ENCODE results near the gene MUC5AC.

The MUC5AC gene

DNA sequence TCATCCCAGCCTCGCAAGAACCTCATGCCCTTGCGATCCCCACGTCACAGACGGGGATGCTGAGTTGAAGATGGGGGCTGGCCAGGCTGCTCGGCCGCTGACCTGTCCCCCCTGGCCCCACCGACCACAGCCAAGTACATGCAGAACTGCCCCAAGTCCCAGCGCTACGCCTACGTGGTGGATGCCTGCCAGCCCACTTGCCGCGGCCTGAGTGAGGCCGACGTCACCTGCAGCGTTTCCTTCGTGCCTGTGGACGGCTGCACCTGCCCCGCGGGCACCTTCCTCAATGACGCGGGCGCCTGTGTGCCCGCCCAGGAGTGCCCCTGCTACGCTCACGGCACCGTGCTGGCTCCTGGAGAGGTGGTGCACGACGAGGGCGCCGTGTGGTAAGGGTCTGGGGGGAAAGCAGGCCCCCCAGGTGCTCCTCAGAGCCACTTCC is 75.1 kb downstream of the MUC5AC start:
- no peak for TF ChIP-seq POLR2A (IDR thresholded peaks at IDR 0.05; ENCODE audit: low read depth, low read length)
- DNase-seq (ENCODE audit: insufficient read length, low spot score) (no peak), FAIRE-seq (no peak)

DNA sequence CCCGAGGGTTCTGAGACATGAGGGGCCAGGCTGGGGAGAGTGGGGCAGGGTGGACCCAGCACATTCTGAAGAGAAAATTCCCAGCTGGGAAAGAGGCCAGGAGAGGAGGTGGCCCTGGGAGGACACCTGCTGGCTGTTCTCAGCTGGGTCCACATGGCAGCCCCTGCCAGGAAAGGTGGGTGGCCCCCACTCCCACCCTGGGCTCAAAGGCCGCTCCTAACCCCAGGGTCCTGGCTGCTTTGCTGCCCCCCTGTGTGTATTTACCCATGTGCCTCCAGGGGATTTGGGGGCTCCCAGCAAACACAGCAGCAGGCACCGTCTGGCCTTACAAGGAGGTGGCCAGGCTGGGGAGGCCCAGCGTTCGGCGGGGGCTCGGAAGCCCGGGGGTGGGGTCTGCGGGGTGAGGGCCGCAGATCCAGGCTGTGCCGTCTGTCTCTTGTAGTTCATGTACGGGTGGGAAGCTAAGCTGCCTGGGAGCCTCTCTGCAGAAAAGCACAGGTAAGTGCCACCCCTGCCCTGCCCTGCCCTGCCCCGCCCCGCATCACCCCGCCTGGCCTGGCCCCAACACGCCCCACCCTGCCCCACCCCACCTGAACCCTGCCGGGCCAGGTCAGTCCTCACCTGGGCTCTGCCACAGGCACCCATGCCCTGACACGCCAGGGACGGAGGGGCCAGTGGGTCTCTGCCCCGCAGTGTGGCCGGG is 75.7 kb downstream of the MUC5AC start:
- no peak for TF ChIP-seq POLR2A (IDR thresholded peaks at IDR 0.05; ENCODE audit: low read depth, low read length)
- no peak for FAIRE-seq
- no peak for DNase-seq (ENCODE audit: insufficient read length, low spot score)

DNA sequence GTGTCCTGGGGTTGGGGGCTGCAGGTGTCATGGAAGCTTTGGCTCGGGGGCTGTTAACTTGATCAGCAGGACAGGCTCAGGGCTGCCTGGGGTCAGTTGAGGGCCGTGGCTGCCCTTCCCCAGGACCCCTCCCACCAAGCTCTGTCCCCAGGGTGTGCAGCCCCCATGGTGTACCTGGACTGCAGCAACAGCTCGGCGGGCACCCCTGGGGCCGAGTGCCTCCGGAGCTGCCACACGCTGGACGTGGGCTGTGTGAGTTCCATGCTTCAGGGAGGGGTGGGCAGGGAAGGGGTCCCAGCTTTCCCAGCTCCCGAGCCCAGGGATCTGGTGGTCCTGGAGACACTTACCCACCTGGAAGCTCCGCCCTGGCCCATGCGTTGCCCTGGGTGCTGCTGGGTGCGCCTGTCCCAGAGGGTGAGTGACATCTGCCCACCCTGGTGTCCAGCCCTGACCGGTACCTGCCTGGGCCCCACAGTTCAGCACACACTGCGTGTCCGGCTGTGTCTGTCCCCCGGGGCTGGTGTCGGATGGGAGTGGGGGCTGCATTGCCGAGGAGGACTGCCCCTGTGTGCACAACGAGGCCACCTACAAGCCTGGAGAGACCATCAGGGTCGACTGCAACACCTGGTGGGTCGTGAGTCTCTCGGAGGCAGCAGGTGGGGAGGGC is 76.4 kb downstream of the MUC5AC start:
- DNase-seq (ENCODE audit: insufficient read length, low spot score) (no peak), FAIRE-seq (no peak)

DNA sequence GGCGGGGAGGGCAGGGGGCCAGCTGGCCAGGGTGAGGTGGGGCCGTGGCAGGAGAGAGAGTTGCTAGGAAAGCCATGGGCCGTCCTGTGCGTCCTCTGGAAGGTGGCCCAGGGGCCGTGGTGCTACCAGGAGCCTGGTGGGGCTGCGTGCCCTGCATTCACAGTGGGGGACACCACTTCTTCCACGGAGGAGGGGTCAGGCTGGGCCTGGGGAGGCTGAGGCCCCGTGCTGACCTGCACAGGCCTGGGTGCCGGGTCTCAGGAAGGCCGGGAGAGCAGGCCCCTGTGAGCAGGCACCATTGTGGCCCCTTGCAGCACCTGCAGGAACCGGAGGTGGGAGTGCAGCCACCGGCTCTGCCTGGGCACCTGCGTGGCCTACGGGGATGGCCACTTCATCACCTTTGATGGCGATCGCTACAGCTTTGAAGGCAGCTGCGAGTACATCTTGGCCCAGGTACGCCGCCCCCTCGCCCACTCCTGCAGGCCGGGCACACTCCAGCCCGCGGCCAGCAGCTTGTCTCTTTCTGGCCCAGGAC is 77.1 kb downstream of the MUC5AC start:
- no peak for FAIRE-seq
- TF ChIP-seq POLR2A (IDR thresholded peaks at IDR 0.05; ENCODE audit: low read depth, low read length), result no peak
- no peak for DNase-seq (ENCODE audit: insufficient read length, low spot score)

More for the DNA sequence above, 76.4 kb downstream of the MUC5AC start:
- no peak for TF ChIP-seq POLR2A (IDR thresholded peaks at IDR 0.05; ENCODE audit: low read depth, low read length)

DNA sequence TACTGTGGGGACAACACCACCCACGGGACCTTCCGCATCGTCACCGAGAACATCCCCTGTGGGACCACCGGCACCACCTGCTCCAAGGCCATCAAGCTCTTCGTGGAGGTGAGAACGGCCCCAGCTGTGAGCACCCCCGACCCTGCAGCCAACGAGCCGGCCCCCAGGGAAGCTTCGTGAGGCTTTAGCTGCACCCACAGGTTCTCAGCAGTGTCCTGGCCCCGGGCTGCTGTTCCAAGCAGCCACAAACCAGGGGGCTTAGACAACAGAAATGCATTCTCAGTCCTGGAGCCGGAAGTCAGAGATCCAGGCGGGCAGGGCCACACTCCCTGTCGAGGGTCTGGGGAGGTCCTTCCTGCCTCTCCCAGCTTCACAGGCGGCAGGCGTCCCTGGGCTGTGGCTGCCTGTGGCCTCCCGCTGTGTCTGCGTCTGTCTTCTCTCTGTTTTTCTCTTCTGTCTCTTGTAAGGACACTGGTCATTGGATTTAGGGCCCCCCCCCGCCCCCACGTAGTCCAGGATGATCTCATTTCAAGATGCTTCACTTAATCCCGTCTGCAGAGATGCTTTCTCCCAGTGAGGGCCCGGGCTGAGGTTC is 77.7 kb downstream of the MUC5AC start:
- no peak for DNase-seq (ENCODE audit: insufficient read length, low spot score)
- no peak for TF ChIP-seq POLR2A (IDR thresholded peaks at IDR 0.05; ENCODE audit: low read depth, low read length)
- FAIRE-seq, result no peak

DNA sequence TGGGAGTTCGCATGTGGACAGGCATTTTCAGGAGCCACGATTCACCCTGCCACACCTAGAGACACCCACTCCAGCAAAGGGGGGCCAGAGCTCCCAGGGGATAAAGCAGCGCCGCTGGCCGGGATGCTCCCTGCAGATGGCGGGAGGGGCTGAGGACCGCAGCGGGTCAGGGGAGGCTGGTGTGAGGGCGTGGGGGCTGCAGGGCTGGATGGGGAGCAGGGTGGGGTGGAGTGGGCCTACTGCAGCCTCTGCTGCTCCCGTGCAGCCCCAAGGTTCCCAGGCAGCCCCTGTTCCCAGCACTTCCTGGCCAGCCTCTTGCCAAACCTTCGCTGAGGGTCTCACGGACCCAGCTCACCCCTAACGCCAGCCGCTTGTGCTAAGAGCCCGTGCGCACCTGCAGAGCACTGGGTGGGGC is 78.2 kb downstream of the MUC5AC start:
- no peak for TF ChIP-seq POLR2A (IDR thresholded peaks at IDR 0.05; ENCODE audit: low read depth, low read length)
- DNase-seq (ENCODE audit: insufficient read length, low spot score) (no peak), FAIRE-seq (no peak)

DNA sequence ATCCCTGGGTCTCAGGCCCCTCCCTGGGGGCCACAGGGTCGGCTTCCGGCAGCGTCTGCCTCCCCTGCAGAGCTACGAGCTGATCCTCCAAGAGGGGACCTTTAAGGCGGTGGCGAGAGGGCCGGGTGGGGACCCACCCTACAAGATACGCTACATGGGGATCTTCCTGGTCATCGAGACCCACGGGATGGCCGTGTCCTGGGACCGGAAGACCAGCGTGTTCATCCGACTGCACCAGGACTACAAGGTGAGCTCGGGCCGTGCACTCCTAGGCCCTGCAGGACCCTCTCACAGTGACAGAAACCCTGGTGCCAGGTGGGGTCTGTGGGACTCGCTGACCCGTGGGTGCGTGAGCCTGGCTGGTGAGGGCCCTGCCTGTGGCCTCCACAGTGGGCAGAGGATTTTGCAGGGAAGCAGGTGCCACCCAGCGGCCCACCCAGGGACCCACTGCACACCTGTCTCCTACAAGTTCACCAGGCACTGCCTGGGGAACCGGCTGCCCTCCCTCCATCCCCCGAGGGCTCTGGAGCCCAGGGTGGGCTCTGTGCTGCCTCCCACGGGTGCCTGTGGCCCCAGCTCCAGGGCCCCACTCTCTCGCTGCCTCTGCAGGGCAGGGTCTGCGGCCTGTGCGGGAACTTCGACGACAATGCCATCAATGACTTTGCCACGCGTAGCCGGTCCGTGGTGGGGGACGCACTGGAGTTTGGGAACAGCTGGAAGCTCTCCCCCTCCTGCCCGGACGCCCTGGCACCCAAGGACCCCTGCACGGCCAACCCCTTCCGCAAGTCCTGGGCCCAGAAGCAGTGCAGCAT is 78.8 kb downstream of the MUC5AC start:
- no peak for DNase-seq (ENCODE audit: insufficient read length, low spot score)
- TF ChIP-seq POLR2A (IDR thresholded peaks at IDR 0.05; ENCODE audit: low read depth, low read length), result no peak
- no peak for FAIRE-seq

DNA sequence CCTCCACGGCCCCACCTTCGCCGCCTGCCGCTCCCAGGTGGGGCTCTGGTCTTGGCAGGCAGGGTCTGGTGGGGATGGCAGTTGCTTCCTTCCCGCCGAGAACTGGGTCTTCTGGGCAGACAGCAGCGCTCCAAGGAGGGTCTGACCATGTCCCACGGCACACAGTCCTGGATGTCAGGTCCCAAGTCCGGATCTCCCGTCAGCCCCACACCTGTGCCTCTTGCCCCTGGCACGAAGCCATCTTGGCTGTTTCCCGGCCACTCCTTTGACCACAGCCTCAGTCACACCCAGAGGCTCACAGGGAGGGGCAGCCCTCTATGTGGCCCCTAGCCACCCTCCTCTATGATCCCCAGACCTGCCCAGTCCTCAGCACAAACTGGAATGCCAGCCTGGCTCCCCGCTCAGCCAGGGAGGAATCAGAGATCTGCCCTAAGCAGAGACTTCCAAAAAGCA is 79.4 kb downstream of the MUC5AC start:
- no peak for TF ChIP-seq POLR2A (IDR thresholded peaks at IDR 0.05; ENCODE audit: low read depth, low read length)
- no peak for DNase-seq (ENCODE audit: insufficient read length, low spot score)
- FAIRE-seq, result no peak

DNA sequence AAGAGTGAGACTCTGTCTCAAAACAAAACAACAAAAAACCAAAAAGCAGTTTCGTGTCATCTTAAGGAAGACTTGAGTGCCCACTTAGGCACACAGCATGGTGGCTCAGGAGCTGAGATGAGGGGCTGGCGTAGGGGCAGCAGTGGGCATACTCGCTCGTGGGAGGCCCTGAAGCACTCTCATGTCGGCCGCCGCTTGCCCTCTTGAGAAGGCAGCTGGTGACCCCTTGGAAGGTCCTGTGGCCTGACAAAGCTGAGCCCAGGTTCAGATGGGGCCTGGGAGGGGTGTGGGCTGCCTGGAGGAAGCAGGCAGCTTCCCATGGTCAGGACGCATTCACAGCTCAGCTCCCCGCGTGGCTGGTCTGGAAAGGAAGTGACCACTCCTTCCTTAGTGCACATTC is 80.1 kb downstream of the MUC5AC start:
- FAIRE-seq (no peak), DNase-seq (ENCODE audit: insufficient read length, low spot score) (no peak)
- TF ChIP-seq POLR2A (IDR thresholded peaks at IDR 0.05; ENCODE audit: low read depth, low read length), result no peak

DNA sequence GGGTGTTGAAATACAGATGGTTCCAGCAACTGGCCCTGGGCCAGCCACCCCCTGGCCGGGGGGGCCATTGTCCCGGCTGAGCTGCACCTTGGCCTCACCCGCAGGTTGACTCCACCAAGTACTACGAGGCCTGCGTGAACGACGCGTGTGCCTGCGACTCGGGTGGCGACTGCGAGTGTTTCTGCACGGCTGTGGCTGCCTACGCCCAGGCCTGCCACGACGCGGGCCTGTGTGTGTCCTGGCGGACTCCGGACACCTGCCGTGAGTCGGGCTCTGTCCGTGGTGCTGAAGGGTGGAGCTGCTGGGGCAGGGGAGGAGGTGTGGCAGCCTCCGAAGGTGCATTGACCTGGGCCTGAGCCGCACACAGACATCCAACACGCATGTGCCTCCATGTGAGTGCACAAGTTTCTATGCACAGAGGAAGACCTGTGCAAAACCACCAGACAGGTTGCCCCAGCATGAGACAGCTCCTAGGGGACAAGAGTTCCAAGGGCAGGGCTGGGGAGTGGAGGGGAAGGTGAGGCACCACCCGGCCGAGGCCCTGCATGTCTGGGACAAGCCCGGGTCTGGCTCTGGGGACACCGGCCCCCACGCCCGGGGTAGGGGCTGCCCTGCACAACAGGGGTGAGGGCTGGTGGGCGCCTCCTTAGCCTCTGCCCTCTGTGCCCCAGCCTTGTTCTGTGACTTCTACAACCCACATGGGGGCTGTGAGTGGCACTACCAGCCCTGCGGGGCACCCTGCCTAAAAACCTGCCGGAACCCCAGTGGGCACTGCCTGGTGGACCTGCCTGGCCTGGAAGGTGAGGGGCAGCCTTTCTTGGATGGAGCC is 81.2 kb downstream of the MUC5AC start:
- no peak for TF ChIP-seq POLR2A (IDR thresholded peaks at IDR 0.05; ENCODE audit: low read depth, low read length)
- no peak for FAIRE-seq
- no peak for DNase-seq (ENCODE audit: insufficient read length, low spot score)

DNA sequence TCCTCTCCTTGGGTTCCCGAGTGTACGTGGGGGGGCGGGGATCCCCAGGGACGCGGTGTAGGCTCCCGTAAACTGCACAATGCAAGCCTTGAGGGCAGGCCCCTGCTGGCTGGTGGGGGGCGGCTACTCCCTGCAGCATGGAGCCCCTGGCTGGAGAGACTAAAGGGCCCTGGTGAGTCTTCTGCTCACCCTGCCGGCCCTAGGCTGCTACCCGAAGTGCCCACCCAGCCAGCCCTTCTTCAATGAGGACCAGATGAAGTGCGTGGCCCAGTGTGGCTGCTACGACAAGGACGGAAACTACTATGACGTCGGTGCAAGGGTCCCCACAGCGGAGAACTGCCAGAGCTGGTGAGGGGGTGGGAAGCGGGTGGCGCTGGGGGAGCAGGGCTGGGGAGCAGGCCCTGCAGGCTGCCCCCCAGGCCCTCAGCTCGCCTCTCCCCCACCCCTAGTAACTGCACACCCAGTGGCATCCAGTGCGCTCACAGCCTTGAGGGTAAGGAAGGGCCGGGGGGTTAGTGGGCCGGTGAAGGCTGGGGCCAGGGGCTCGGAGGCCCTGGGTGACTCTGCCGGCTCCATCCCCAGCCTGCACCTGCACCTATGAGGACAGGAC is 81.9 kb downstream of the MUC5AC start:
- no peak for TF ChIP-seq POLR2A (IDR thresholded peaks at IDR 0.05; ENCODE audit: low read depth, low read length)
- DNase-seq (ENCODE audit: insufficient read length, low spot score), result no peak
- no peak for FAIRE-seq

DNA sequence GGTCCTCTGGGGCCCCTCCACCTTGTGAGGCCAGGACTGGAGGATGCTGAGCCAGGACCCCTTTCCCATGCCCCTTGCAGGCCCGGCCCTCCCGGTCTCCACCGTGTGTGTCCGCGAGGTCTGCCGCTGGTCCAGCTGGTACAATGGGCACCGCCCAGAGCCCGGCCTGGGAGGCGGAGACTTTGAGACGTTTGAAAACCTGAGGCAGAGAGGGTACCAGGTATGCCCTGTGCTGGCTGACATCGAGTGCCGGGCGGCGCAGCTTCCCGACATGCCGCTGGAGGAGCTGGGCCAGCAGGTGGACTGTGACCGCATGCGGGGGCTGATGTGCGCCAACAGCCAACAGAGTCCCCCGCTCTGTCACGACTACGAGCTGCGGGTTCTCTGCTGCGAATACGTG is 83.0 kb downstream of the MUC5AC start:
- DNase-seq (ENCODE audit: insufficient read length, low spot score) (no peak), FAIRE-seq (no peak)
- TF ChIP-seq POLR2A (IDR thresholded peaks at IDR 0.05; ENCODE audit: low read depth, low read length), result no peak

DNA sequence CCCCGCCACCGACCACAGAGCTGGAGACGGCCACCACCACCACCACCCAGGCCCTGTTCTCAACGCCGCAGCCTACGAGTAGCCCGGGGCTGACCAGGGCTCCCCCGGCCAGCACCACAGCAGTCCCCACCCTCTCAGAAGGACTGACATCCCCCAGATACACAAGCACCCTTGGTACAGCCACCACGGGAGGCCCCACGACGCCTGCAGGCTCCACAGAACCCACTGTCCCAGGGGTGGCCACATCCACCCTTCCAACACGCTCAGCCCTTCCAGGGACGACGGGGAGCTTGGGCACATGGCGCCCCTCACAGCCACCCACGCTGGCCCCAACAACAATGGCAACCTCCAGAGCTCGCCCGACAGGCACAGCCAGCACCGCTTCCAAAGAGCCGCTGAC is 84.0 kb downstream of the MUC5AC start:
- DNase-seq (ENCODE audit: insufficient read length, low spot score) (no peak), FAIRE-seq (no peak)
- no peak for TF ChIP-seq POLR2A (IDR thresholded peaks at IDR 0.05; ENCODE audit: low read depth, low read length)

Data from H54 (cell line).